Hindlimb muscle (tissue), 1 donor: ENCODE data around the gene PCIF1. TPM values are rescaled to one million over a fixed set of nuclear protein-coding genes. Genes with fewer than 3 reads are reported as not detected.
A peak's percentile ranks its signal among the peaks of the same experiment; 100 is the strongest.
"Not testable (repeated sequence)": the region's sequence is repeated elsewhere in the genome, so short reads cannot be mapped to it uniquely, and the experiment has no call there.

ENCODE experiments used
- DNase-seq: peaks from one replicate; pipeline ENCODE4 v3.0.0-alpha.2; 2013
- polyA plus RNA-seq: library from polyadenylated mRNA; unstranded; fragments of 120-200 nt; gene quantifications from one replicate; pipeline ENCODE4 v1.2.1, GENCODE V29; 2013; ENCODE audit not compliant: insufficient read length

The PCIF1 gene
- polyA plus RNA-seq, 1 donor, result 26.4 TPM

DNA sequence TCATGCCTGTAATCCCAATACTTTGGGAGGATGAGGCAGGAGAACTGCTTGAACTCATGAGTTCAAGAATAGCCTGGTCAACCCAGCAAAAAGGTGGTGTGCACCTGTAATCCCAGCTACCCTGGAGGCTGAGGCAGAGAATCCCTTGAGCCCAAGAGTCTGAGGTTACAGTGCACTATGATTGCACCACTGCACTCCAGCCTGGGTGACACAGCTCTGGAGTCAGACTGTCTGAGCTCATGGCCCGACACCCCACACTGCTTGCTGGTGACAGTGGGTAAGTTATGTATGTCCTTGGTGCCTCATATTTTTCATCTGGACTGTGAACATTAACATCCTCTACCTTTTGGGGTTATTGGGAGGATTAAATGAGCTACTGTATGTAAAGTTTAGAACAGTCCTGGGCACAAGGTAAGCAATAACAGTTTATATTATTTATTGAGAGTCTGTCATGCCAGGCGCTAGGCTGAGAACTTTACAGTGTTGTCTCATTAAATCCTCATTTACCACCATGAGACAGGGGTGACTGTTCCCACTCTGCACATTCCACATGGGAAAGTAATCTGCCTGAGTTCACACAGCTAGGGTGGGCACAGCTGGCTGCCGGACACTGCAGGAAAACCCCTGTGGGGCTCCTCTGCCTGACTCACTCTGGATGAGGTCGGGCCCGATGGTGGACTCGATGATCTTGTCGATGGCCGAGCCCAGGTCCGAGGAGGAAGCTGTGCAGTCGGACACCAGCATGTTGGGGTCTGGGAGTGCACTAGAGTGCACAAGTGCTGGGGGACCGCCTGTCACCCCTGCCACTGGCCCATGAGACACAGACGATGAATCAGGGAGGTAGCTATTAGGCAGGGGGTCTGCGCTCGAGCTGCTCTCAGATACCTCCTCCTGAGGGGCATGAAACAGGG, 34.6 kb downstream of the PCIF1 start:
- DNase-seq, result no peak

DNA sequence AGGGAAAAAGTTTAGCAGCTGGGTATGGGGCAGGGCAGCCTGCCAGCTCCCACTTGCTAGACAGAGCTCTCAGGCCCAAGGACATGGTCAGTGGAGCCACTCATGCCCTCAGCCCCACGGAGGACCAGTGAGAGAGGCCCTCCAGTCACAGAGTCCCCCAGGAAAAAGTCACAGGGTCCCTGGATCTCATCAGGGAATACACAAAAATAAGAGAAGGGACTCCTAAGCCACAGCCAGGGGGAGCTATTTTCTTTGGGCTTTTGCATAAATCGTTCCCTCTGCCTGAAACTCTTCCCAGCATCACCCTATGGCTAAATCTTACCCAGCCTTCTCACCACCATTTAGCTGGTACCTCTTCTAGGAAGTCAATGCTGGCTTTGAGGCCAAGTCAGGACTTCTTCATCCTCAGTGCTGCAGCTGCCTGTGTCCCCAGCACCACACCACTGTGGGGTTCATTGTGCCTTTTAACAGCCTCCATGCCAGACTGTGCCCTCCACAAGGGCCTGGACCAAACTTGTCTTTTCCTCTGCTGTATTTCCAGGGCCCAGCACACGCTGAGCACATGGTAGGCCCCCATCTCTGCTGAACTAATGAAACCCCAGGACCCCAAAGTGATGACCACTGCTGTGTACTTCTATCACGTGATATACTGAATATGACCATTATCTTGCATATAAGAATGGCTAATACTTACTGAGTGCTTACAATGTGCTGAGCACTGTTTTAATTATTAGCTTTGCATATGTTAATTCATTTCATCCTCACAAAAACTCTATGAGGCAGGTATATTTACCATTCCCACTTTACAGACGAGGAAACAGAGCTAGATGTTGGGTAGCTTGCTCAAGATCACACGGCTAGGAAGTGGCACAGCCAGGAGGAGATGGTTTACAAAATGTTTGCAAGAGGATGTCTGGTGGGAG, 35.5 kb downstream of the PCIF1 start:
- no peak for DNase-seq

DNA sequence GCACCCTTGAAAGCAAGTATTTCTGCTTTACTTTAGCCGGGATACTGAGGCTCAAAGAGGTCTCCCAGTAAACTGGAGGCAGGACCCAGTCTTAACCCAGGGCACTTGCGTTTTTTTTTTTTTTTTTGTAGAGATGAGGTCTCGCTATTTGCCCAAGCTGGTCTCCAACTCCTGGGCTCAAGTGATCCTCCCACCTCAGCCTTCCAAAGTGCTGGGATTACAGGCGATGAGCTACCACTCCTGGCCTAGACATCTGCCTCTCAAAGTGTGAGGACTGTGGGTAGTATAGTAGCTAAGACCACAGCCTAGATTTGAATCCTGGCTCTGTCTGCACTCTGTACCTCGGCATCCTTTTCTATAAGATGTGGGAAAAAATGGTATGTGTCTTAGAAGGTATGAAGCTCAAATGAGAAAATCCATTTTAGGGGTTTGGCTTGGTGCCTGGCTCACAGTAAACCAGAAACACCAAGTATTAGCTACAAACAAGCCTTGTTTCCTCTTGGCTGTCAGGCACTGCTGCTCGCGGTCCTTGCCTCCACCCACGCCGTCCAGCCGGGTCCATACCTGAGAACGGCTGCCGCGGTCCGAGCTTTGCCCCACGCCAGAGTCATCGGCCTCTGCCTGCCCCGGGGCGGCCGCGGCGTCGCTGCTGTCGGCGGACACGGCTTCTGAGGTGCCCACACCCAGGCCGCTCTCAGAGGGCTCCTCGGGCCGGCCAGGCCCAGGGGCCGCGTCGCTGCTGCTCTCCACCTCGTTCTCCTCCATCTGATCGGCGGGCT, 36.4 kb downstream of the PCIF1 start:
- DNase-seq, result no peak

DNA sequence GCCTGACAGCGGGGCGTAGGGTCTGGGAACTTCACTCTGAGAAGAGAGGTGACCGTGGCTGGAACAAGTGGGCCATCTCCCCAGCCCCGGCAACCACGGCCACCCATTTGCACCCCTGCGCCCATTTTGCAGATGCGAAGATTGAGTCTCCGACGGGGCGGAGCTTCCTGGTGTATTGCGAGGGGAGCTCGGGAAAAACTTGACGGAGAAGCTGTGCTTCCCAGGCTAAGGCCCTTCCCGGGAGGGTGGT, 36.9 kb downstream of the PCIF1 start:
- no peak for DNase-seq

DNA sequence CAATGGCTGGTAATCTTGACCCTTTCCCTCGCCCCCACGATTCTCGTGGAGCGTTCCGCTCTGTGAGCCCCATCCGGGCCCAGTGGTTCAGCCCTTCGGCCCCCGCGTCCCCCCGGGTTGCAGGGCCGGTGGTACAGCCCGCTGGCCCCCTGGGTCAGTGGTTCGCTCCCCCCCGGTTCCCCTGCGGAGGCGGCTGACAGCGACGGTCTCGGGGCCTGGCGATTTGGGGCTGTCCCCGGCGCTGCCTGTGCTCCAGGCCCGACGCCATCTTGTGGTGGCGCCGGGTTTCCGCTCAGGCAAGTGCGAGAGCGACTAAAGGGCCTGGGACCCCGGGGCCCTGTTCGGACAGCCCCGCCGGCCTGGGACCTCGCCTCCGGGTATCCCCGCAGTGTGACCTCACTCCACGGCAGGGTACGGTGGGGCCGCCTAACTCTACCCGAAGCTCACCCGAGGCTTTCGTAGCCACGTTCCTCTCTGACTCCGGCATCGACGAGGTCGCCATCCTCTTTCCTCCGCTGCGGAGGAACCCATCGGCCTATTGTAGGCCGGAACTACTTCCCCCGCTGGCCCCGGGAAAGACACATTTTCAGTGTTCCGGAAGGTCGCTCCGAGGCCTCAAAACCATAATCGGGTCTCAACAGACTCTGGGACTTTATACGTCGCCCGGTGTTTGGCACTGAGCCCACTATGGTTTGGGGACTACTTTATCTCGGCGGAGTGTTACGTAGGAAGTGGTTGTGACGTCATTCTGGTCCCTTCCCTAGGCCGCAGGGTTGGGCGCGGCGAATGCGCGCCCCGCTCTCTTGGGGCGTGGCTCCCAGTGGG, 37.4 kb downstream of the PCIF1 start, which contains the start of gene ZNF335:
TSS of gene ZNF335 (minus strand) at position 529 of the 825 bp plus-strand sequence. CDS start 793 bp downstream, outside the sequence.
- DNase-seq, result peak; percentile 98

DNA sequence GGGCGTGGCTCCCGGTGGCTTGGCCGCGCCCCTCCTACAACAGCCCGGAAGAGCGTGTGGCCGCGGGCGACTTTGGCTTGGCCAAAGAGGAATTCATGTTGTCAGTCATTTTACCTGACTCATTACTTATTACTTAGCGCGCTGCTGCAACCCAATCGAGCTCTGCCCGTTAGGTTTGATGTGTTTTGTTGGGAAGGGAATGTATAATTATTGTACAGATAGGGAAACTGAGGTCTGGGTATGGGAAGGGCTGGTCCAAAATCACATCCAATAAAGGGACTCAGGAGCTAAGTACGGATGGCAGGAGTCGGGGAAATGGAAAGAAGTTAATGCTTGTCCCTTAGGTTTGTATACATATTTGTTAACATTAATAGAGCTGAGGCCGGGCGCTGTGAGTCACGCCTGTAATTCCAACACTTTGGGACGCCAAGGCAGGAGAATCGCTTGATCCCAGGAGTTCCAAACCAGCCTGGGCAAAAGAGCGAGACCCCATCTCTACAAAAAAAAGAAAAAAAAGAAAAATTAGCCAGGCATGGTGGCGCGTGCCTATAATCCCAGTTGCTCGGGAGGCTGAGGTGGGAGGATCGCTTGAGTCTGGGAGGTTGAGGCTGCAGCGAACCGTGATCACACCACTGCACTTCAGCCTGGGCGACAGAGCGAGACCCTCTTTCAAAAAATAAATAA, 38.2 kb downstream of the PCIF1 start:
- DNase-seq, result no peak

DNA sequence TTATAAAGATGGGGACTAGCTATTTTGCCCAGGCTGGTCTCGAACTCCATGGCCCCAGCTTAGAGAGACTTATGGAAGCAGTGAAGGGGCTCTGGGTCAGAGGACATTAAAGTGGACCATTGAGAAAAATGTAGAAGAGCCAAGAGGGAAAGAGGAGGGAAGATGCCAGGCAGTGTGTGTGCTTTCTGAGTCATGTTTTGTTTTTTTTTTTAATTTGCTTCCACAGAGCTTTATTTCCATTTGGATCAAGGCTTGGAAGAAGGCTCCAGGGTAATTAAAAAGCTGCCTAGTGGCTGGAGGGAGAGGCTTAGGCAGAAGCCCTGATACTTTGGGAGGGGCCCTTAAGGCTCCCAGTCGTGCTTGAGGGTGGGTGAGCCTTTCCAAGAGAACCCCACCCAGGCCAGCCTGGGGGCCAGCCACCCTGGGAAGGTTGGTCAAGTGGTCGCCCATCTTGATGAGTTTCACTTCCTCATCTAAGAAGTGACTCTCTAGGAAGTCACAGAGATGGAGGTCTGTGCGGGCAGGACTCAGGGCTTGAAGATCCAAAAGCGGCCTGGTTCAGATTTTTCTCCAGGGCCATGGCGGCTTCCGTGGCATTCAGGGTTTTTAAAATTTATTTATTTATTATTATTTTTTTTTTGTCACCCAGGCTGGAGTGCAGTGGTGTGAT, 40.5 kb downstream of the PCIF1 start:
- DNase-seq, result no peak

DNA sequence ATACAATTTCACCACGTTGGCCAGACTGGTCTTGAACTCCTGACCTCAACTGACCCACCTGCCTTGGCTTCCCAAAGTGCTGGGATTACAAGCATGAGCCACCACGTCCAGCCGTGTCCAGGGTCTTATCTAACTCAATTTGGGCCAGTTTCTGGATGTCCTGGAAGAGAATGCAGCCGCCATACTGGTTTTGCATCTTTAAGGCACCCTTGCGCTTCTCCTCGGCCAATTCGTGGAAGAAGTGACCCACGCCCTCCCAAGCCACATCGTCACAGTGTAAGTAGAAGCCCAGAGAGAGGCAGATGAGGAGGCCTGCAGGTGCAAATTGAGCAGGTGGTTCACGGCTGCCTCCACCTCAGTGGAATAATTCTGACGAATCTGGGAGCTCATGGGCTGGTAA, 41.2 kb downstream of the PCIF1 start:
- no peak for DNase-seq

DNA sequence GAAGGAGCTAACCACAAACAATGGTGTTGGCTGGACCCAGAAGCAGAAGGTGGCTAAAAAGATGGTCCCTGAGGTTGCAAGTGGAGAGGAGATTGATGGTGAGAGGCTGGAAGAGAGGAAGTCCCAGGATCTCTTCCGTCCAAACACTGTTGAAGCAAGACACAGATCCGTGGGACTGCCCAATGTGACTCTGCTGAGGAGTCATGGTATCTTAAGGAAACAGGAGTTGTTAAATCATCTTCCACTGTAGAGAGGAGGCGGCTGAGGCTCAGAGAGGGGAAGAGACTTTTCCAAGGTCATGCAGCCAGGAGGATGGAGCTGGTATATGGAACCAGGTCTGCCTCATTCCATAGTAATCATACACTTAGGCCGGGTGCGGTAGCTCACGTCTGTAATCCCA, 41.6 kb downstream of the PCIF1 start:
- no peak for DNase-seq

DNA sequence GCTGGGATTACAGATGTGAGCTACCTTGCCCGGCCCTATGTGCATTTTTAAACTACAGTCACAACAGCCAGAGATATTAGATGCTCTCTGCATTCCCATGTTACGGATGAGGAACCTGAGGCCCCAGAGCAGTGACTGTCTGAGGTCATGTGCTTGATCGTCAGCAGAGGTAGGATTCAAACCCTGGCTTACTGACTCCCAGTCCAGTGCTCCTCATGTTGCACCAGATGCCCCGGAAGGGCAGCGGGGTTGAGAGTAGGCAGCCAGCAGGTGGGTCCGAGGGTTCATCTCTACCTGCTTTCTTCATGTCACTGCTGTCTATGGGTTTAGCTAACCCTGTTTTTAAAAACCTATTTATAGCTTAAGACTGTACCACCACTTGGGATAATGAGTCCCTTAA, 46.8 kb downstream of the PCIF1 start:
- DNase-seq, result no peak

DNA sequence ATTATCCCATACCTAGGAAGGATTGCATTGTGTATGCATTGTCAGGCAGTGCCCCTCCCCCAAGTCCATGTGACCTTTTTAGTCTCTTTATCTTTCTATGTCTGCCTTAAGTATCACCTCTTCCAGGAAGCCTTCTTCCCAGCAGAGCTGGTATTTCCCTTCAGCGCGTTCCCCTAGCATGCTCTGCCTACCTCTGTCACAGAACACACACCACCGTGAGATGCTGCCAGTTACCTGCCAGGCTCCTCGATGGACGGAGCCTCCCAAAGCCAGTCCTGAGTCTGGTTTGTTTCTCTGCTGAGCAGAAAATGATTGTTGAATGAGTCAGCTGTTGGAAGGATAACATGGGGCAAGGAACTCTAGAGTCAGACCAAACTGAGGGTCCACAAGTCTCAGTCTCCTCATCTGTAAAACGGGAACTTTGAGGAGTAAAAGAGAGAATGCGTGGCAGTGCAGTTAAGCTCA, 48.8 kb downstream of the PCIF1 start:
- no peak for DNase-seq

DNA sequence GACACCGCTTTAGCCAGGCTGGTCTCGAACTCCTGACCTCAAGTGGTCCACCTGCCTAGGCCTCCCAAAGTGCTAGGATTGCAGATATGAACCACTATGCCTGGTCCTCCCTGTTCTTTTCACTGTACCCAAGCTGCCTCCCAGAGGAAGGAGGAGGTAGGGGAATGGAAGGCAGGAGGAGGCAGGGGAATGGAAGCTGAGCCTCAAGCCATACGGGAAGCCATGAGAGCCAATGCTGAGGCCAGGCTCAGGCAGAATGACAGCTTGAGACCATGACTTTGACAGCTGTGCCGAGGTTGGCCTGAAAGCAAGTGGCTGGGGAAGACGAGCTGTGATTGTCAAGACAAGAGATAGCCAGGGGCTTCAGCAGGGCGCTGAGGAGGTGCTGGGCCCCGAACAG, 51.1 kb downstream of the PCIF1 start:
- DNase-seq, result no peak

DNA sequence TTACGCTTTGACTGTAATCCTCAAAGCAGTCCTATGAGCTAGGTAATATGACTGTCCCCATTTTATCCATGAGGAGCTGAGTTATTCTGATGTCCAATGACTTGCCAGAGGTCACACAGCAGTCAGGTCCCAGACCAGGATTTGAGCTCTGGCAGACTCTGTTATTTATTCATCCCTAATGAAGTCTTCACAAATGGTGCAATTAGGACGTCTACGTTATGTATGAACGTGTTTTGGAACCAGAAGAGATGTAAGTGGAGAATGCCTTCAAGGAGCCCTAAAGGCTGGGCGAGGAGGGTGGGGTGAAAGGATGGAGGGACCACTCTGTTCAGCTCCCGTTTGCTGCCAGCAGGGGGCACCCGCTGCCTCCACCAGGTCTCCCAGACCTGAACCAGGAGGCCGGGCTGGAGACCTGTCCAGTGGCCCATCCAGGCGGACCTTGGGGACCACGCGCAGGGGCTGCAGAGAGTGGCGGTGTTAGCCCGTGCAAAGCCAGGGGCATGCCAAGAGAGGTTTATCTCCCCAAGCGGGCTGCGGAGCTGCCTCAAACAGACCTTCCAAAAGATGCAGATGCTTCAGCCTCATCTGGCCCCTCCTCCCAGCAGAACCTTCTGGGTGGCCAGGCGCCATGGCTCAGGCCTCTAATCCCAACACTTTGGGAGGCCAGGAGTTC, 52.8 kb downstream of the PCIF1 start:
- DNase-seq, result no peak

DNA sequence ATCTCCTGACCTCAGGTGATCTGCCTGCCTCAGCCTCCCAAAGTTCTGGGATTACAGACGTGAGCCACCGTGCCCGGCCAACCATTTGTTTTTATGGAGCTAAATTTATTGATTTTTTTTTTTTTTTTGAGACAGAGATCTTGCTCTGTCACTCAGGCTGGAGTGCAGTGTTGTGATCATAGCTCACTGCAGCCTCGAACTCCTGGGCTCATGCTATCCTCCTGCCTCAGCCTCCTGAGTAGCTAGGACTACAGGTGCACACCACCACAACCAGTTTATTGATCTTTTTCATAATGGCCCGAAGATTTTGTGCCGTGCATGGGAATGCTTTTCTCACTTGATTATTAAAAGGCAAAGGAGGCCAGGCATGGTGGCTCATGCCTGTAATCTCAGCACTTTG, 54.3 kb downstream of the PCIF1 start:
- DNase-seq, result not testable (repeated sequence)

DNA sequence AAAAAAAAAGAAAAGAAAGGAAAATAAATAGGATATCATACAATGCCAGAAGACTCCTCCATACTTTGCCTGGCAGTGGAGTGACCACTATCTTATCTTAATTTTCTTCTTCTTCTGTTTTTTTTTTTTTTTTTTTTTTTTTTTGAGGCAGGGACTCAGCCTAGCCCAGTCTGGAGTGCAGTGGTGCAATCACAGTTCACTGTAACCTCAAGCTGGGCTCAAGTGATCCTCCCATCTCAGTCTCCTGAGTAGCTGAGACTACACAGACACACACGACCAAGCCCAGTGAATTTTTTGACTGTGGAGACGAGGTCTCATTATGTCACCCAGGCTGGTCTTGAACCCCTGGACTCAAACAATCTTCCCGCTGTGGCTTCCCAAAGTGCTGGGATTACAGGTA, 57.1 kb downstream of the PCIF1 start:
- no peak for DNase-seq

DNA sequence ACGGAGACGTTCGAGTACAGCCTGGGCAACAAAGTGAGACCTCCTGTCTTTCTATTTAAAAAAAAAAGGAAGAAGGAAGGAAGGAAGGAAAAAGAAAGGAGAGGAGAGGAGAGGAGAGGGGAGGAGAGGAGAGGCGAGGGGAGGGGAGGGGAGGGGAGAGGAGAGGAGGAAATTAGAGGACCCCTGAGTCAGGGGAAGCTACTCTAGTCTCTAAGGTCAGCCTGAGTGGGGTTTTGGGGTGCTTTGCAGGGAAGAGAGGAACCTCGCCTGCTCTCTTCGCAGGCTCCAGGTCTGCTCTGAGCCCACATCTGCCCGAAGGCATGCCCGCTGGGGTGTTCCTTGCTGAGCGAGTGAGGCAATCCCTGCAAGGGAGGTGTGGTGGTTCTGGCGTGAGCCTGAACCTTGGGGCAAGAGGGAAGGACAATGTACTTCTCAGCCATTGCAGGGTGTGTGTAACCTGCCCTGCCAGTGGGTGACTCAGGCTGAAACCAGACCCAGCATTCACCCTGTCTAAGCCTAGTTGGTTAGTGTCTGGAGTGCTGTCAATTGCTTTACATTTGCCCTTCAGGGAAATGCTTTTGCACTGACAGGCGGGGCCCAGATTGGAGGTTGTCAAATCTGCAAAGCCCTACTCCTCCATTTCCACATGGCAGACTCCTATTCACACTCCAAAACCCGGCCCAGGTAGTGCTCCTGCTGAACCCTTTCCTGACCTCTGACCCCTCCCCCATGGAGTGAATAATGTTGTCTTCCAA, 58.9 kb downstream of the PCIF1 start:
- no peak for DNase-seq

DNA sequence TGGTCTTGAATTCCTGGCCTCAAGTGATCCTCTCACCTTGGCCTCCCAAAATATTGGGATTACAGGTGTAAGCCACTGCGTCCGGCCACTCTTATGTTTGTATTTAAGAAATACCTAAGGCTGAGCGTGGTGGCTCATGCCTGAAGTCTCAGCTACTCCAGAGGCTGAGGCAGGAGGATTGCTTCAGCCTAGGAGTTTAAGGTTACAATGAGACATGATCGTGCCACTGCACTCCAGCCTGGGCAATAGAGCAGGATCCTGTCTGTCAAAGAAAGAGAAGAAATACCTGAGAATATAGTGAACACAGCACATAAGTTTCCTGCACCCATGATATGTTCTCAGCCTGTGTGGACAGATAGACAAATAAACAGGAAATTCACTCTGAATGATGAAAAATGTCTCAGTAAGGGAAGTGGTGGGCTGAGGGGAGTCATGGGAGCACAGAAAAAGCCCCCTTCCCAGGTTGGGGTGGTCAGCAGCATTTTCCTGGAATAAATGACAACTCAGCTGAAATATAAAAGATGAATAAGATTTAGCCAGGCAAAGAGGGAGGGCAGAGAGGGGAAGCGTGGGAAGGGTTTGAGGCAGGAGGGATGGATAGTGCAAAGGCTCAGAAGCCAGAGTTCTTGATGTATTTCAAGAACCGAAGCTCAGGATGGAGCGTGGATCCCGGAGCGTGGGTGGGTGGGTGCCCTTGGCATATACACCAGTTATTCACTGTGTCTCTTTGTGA, 60.4 kb downstream of the PCIF1 start:
- DNase-seq, result no peak

DNA sequence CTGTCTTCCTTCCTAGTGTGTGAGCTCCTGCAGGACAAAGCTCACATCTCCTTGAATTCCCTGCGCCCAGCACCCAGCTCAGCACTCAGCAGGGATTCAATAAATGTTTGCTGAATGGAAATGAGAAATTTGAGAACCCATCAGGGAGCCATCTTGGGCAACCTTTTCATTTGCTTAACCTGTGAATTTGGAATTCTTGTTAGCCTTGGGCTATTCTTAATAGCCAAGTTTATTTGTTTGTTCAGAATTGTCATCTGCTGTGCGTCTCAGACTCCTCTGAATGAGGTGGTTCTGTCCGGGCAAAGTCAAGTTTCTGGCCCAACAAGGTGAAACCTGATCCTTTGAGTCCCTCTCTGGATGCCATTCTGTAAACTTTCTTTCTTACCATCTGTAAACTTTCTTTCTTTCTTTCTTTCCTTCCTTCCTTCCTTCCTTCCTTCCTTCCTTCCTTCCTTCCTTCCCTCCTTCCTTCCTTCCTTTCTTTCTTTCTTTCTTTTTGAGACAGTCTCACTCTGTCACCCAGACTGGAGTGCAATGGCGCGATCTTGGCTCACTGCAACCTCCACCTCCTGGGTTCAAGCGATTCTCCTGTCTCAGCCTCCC, 61.1 kb downstream of the PCIF1 start:
- DNase-seq, result not testable (repeated sequence)
